Non-pigmented ciliary epithelial cell (primary cell): ENCODE measurements around the gene LY6G6F.
A peak's percentile ranks its signal among the peaks of the same experiment; 100 is the strongest.

ENCODE experiments used
- DNase-seq: peaks from one replicate; pipeline ENCODE4 v3.0.0-alpha.2; 2010; ENCODE audit warnings: low read depth

LY6G6F gene

GRCh38 chr6:31723980-31724691 is 17.5 kb downstream of the LY6G6F start:
- DNase-seq, result no peak

- DNase-seq, result no peak
Observed at GRCh38 chr6:31725502-31726350, 19.1 kb downstream of the LY6G6F start.

GRCh38 chr6:31727034-31727716 is 20.5 kb downstream of the LY6G6F start:
- no peak for DNase-seq

GRCh38 chr6:31727717-31728671 is 21.3 kb downstream of the LY6G6F start:
- DNase-seq, result no peak

GRCh38 chr6:31728767-31729514 is 22.3 kb downstream of the LY6G6F start, which contains the start of gene DDAH2:
TSS of gene DDAH2 (minus strand) at chr6:31729299. CDS start at chr6:31729161, 138 bp downstream.
- no peak for DNase-seq

- DNase-seq, result peak; percentile 46
Observed at GRCh38 chr6:31729515-31729978, 22.9 kb downstream of the LY6G6F start.

GRCh38 chr6:31729979-31730630 is 23.4 kb downstream of the LY6G6F start:
- DNase-seq, result no peak

- DNase-seq, result no peak
Observed at GRCh38 chr6:31730631-31731086, 24.0 kb downstream of the LY6G6F start.

GRCh38 chr6:31732029-31732428 is 25.4 kb downstream of the LY6G6F start:
- no peak for DNase-seq

GRCh38 chr6:31733734-31734133 is 27.1 kb downstream of the LY6G6F start:
- no peak for DNase-seq

GRCh38 chr6:31734247-31734820 is 27.7 kb downstream of the LY6G6F start:
- no peak for DNase-seq

- no peak for DNase-seq
Observed at GRCh38 chr6:31734821-31735406, 28.2 kb downstream of the LY6G6F start.

- DNase-seq, result peak; percentile 44
Observed at GRCh38 chr6:31736021-31736767, 29.5 kb downstream of the LY6G6F start, which contains the start of gene CLIC1. TSS of gene CLIC1 (minus strand) at chr6:31736530. CDS start at chr6:31736300, 230 bp downstream.

- DNase-seq, result no peak
Observed at GRCh38 chr6:31736768-31737314, 30.2 kb downstream of the LY6G6F start.

GRCh38 chr6:31737315-31737990 is 30.8 kb downstream of the LY6G6F start:
- DNase-seq, result no peak

- peak; percentile 68 for DNase-seq
Observed at GRCh38 chr6:31737991-31738979, 31.6 kb downstream of the LY6G6F start.
